MCF 10A (cell line): ENCODE results near the gene WNT7A. TPM values are rescaled to one million over a fixed set of nuclear protein-coding genes. Genes with fewer than 3 reads are reported as not detected.

Source experiments
- BruUV-seq: library from RNA; stranded (reverse); fragments of 400-500 nt; replicated peaks from 2 replicates; lab custom pipeline; 2021; lab: Mats Ljungman, UMichigan
- CTCF ChIA-PET: fragments of 300-600 bp; sonication (Branson Sonifier 250); formaldehyde crosslinking; extraction: SDS; loops from one replicate; lab custom pipeline; 2021; ENCODE audit warnings: antibody characterized with exemption, inconsistent platforms; lab: Yijun Ruan, JAX
- POLR2A ChIA-PET: fragments of 300-600, 350-650 bp; sonication (Branson Sonifier 250); formaldehyde crosslinking; extraction: SDS; loops from one replicate; lab custom pipeline; 2020; ENCODE audit warnings: antibody characterized with exemption, inconsistent platforms; lab: Yijun Ruan, JAX
- DNase-seq: peaks from one replicate; pipeline ENCODE4 v3.0.0-alpha.2; 2018; ENCODE audit not compliant: unreplicated experiment
- H3K27ac Mint-ChIP-seq: one replicate; pipeline ENCODE4 v1.8.0; 2022; ENCODE audit warnings: mild to moderate bottlenecking, low read depth, mixed read lengths; ENCODE audit not compliant: unreplicated experiment
- H3K27me3 Mint-ChIP-seq: one replicate; pipeline ENCODE4 v1.8.0; 2022; ENCODE audit warnings: mixed read lengths; ENCODE audit not compliant: insufficient read depth, unreplicated experiment
- H3K36me3 Mint-ChIP-seq: one replicate; pipeline ENCODE4 v1.8.0; 2022; ENCODE audit warnings: mild to moderate bottlenecking, moderate library complexity, mixed read lengths; ENCODE audit not compliant: insufficient read depth, unreplicated experiment
- H3K4me1 Mint-ChIP-seq: one replicate; pipeline ENCODE4 v1.8.0; 2022; ENCODE audit warnings: mixed read lengths; ENCODE audit not compliant: insufficient read depth, unreplicated experiment
- H3K4me3 Mint-ChIP-seq: one replicate; pipeline ENCODE4 v1.8.0; 2022; ENCODE audit warnings: mild to moderate bottlenecking, moderate library complexity, mixed read lengths; ENCODE audit not compliant: unreplicated experiment
- H3K9me3 Mint-ChIP-seq: one replicate; pipeline ENCODE4 v1.8.0; 2022; ENCODE audit warnings: mixed read lengths; ENCODE audit not compliant: unreplicated experiment
- intact Hi-C: fragments of 100-400 bp; cut with micrococcal nuclease; formaldehyde crosslinking; loops from 2 replicates; pipeline ENCODE4 v1.14.1; 2022
- total RNA-seq: library from RNA; stranded (reverse); gene quantifications from 2 replicates; pipeline ENCODE4 v1.2.3, GENCODE V29; 2022
- TF ChIP-seq, protein P1 (sequence below): fragments of 200-600 bp; IDR thresholded peaks from one replicate; pipeline ENCODE4 v1.8.0; 2022; ENCODE audit warnings: antibody characterized with exemption, mild to moderate bottlenecking; ENCODE audit not compliant: unreplicated experiment

WNT7A gene
- total RNA-seq, 1 experiment from 2014 or later, result 0.47 TPM

GRCh38 chr3:13891017-13891392, 11.1 kb upstream of the WNT7A start:
- H3K4me3 Mint-ChIP-seq, result peak overlapping the region; percentile 17
- intact Hi-C loops, result loop anchor here (10.0 kb wide), 1 partner anchor 654 kb away; the partner anchor contains the start of gene GRIP2
- H3K27me3 Mint-ChIP-seq, result no peaks in the 10 kb centered on the region
- TSS peak; percentile 95 for BruUV-seq
- H3K9me3 Mint-ChIP-seq, result no peaks in the 10 kb centered on the region
- peak overlapping the region; percentile 68 for H3K27ac Mint-ChIP-seq
- peaks cover 9% of the 10 kb centered on the region for H3K4me1 Mint-ChIP-seq
- TF ChIP-seq, protein P1, sequence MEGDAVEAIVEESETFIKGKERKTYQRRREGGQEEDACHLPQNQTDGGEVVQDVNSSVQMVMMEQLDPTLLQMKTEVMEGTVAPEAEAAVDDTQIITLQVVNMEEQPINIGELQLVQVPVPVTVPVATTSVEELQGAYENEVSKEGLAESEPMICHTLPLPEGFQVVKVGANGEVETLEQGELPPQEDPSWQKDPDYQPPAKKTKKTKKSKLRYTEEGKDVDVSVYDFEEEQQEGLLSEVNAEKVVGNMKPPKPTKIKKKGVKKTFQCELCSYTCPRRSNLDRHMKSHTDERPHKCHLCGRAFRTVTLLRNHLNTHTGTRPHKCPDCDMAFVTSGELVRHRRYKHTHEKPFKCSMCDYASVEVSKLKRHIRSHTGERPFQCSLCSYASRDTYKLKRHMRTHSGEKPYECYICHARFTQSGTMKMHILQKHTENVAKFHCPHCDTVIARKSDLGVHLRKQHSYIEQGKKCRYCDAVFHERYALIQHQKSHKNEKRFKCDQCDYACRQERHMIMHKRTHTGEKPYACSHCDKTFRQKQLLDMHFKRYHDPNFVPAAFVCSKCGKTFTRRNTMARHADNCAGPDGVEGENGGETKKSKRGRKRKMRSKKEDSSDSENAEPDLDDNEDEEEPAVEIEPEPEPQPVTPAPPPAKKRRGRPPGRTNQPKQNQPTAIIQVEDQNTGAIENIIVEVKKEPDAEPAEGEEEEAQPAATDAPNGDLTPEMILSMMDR, result no peak
- no peak for DNase-seq
- H3K36me3 Mint-ChIP-seq, result peaks cover 6% of the 10 kb centered on the region
- POLR2A ChIA-PET, result interaction anchor here (0.6 to 2.1 kb wide), 6 partner anchors 232 to 525 kb away, joined by 3 to 9 read pairs (median 4); partner anchors contain the start of genes LSM3 and XPC
- CTCF ChIA-PET, result interaction anchor here (0.6 to 14.2 kb wide), 3 partner anchors 10 to 509 kb away, joined by 3 to 597 read pairs (median 20); partner anchors contain the start of gene WNT7A

- intact Hi-C loops, result loop anchor here (10.0 kb wide), 1 partner anchor 654 kb away; the partner anchor contains the start of gene GRIP2
- CTCF ChIA-PET, result interaction anchor here (0.6 to 14.2 kb wide), 4 partner anchors 10 to 509 kb away, joined by 3 to 597 read pairs (median 12); partner anchors contain the start of gene WNT7A
- Mint-ChIP-seq H3K27me3 (no peaks in the 10 kb centered on the region), H3K4me3 (peak overlapping the region; percentile 17), H3K27ac (peak overlapping the region; percentile 68), H3K36me3 (peaks cover under 1% of the 10 kb centered on the region), H3K9me3 (no peaks in the 10 kb centered on the region), H3K4me1 (peaks cover 9% of the 10 kb centered on the region)
- POLR2A ChIA-PET, result interaction anchor here (0.6 to 2.1 kb wide), 7 partner anchors 233 to 525 kb away, joined by 3 to 9 read pairs (median 4); partner anchors contain the start of genes LSM3 and XPC
- BruUV-seq, result no TSS peak
- TF ChIP-seq, protein P1, result no peak
- DNase-seq, result peak; percentile 84
Measured at GRCh38 chr3:13890377-13891016, 10.6 kb upstream of the WNT7A start.

DNA sequence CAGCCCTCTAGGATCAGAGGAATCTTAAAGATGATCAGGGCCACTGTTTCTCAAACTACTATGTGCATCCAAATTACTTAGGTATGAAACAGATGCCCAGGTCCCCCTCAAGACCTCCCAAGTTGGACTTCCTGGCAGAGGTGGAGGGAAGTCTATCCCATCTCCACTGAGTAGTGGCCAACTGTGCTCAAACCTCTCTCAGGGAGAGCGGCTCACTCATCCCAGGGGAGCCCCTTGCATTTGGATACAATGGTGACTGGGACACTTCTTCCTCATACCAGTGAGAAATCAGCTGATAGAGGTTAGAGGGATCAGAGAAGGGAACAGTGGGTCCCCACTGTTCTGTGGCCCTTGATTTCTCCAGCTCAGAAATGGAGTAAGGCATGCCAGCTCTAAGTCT, 8.7 kb upstream of the WNT7A start:
- Mint-ChIP-seq H3K9me3 (no peaks in the 10 kb centered on the region), H3K36me3 (no peaks in the 10 kb centered on the region), H3K4me3 (no peak overlapping the region), H3K27ac (no peak overlapping the region), H3K27me3 (peaks cover 19% of the 10 kb centered on the region), H3K4me1 (peaks cover 9% of the 10 kb centered on the region)
- BruUV-seq, result no TSS peak
- CTCF ChIA-PET, result interaction anchor here (0.6 to 14.2 kb wide), 4 partner anchors 8 to 233 kb away, joined by 4 to 597 read pairs (median 8); partner anchors contain the start of gene WNT7A
- intact Hi-C loops, result no loop called here
- TF ChIP-seq, protein P1, result no peak
- no peak for DNase-seq
- POLR2A ChIA-PET, result interaction anchor here (0.7 kb wide), 1 partner anchor 92 kb away, joined by 3 read pairs; no protein-coding TSS in a partner anchor
